CD14-positive monocyte (primary cell): Measurements from ENCODE around the gene ENGASE. TPM values are rescaled to one million over a fixed set of nuclear protein-coding genes. Genes with fewer than 3 reads are reported as not detected.

Experiments used
- DNase-seq, 3 donors: peaks; one replicate each; pipeline ENCODE4 v3.0.0-alpha.2; 2011 to 2022
- H2AFZ ChIP-seq: 2 replicates; pipeline ENCODE4 v1.6.0; 2012; ENCODE audit warnings: mild to moderate bottlenecking, low read depth, low read length, inconsistent platforms; ENCODE audit not compliant: insufficient read depth, poor library complexity, severe bottlenecking
- H3K27ac ChIP-seq, 2 donors: 1 replicate in 1 of 2; 2 replicates in 1 of 2; pipeline ENCODE4 v1.5.1; 2012 to 2013; ENCODE audit warnings: low read length in 2 of 2, control low read depth in 1 of 2, inconsistent platforms in 1 of 2, low read depth in 1 of 2, mild to moderate bottlenecking in 1 of 2
- H3K27me3 ChIP-seq, 2 donors: one replicate each; pipeline versions ENCODE4 v1.6.0 to v1.6.1; 2011 to 2013; ENCODE audit warnings: low read length in 2 of 2; ENCODE audit not compliant: control insufficient read depth in 2 of 2, insufficient read depth in 2 of 2
- H3K36me3 ChIP-seq, 2 donors: replicated peaks in 1 of 2; 1 replicate in 1 of 2; 2 replicates in 1 of 2; pipeline versions ENCODE4 v1.5.1 to v1.6.1; 2012 to 2013; ENCODE audit warnings: low read length in 2 of 2, control low read depth in 1 of 2, inconsistent platforms in 1 of 2, mild to moderate bottlenecking in 1 of 2; ENCODE audit not compliant: insufficient read depth in 2 of 2, control insufficient read depth in 1 of 2
- H3K4me1 ChIP-seq, 2 donors: 1 replicate in 1 of 2; 2 replicates in 1 of 2; pipeline versions ENCODE4 v1.5.1 to v1.6.1; 2012 to 2013; ENCODE audit warnings: low read length in 2 of 2, control low read depth in 1 of 2, inconsistent platforms in 1 of 2, mild to moderate bottlenecking in 1 of 2, moderate library complexity in 1 of 2; ENCODE audit not compliant: insufficient read depth in 2 of 2, control insufficient read depth in 1 of 2
- H3K4me2 ChIP-seq: replicated peaks from 2 replicates; pipeline ENCODE3; 2012; ENCODE audit warnings: low read length, moderate library complexity, mild to moderate bottlenecking; ENCODE audit not compliant: poor library complexity, severe bottlenecking; ENCODE audit errors: extremely low read depth
- H3K4me3 ChIP-seq, 3 experiments: fragments of 200-600 bp in 1 of 3; sonication (generic) in 1 of 3; replicated peaks in 1 of 3; 1 replicate in 2 of 3; 2 replicates in 1 of 3; pipeline ENCODE4 v1.5.1; 2011 to 2013; ENCODE audit warnings: low read length in 3 of 3, mild to moderate bottlenecking in 3 of 3, control low read depth in 2 of 3, low read depth in 2 of 3, inconsistent platforms in 1 of 3, moderate library complexity in 1 of 3
- H3K79me2 ChIP-seq: 2 replicates; pipeline ENCODE4 v1.6.0; 2012; ENCODE audit warnings: mild to moderate bottlenecking, control low read depth, inconsistent platforms, low read length, moderate library complexity; ENCODE audit not compliant: insufficient read depth
- H3K9ac ChIP-seq: 2 replicates; pipeline ENCODE4 v1.6.0; 2017; ENCODE audit warnings: low read length, mild to moderate bottlenecking; ENCODE audit not compliant: insufficient read depth, poor library complexity, severe bottlenecking
- H3K9me3 ChIP-seq, 2 donors: replicated peaks in 1 of 2; 1 replicate in 1 of 2; 2 replicates in 1 of 2; pipeline versions ENCODE4 v1.5.1 to v1.6.1; 2012 to 2013; ENCODE audit warnings: low read length in 2 of 2, control low read depth in 1 of 2; ENCODE audit not compliant: control insufficient read depth in 1 of 2, insufficient read depth in 1 of 2
- H4K20me1 ChIP-seq: 2 replicates; pipeline ENCODE4 v1.6.0; 2012; ENCODE audit warnings: mild to moderate bottlenecking, low read length, control low read depth, moderate library complexity; ENCODE audit not compliant: insufficient read depth
- H3K27ac Mint-ChIP-seq, 7 donors: one replicate each; pipeline ENCODE4 v1.8.0; 2020; ENCODE audit warnings: mild to moderate bottlenecking in 7 of 7, mixed read lengths in 7 of 7, moderate library complexity in 6 of 7, inconsistent platforms in 2 of 7
- H3K27me3 Mint-ChIP-seq, 3 donors: one replicate each; pipeline ENCODE4 v1.8.0; 2021 to 2022; ENCODE audit warnings: low read depth in 3 of 3, mild to moderate bottlenecking in 3 of 3, mixed read lengths in 3 of 3, moderate library complexity in 3 of 3, inconsistent platforms in 1 of 3
- H3K36me3 Mint-ChIP-seq, 2 donors: one replicate each; pipeline ENCODE4 v1.8.0; 2020; ENCODE audit warnings: mixed read lengths in 2 of 2, inconsistent platforms in 1 of 2, mild to moderate bottlenecking in 1 of 2
- H3K4me1 Mint-ChIP-seq: one replicate; pipeline ENCODE4 v1.8.0; 2020; ENCODE audit warnings: mild to moderate bottlenecking, mixed read lengths
- H3K4me3 Mint-ChIP-seq, 2 donors: one replicate each; pipeline ENCODE4 v1.8.0; 2020; ENCODE audit warnings: mild to moderate bottlenecking in 2 of 2, mixed read lengths in 2 of 2, moderate library complexity in 1 of 2
- H3K9me3 Mint-ChIP-seq, 7 donors: one replicate each; pipeline ENCODE4 v1.8.0; 2020 to 2022; ENCODE audit warnings: mixed read lengths in 7 of 7, mild to moderate bottlenecking in 6 of 7, moderate library complexity in 6 of 7, inconsistent platforms in 2 of 7
- CTCF ChIP-seq: fragments of 200-600 bp; IDR thresholded peaks from one replicate; pipeline ENCODE4 v1.8.0; 2022; ENCODE audit warnings: antibody characterized with exemption, mild to moderate bottlenecking
- WGBS: methylation state at CpG from one replicate; pipeline ENCODE4 v1.1.5; 2013; ENCODE audit warnings: missing lambda C conversion rate; ENCODE audit not compliant: insufficient coverage; 5-methylcytosine and 5-hydroxymethylcytosine counted together
- intact Hi-C, 2 donors: fragments of 100-400 bp; cut with micrococcal nuclease; formaldehyde crosslinking; loops; one replicate each; pipeline versions ENCODE4 v1.15.0 to v1.15.1; 2023
- polyA plus RNA-seq, 3 donors: library from polyadenylated mRNA; depleted of rRNA in 1 of 3; unstranded in 2 of 3; stranded (reverse) in 1 of 3; fragments of 300-500 nt in 2 of 3; fragments of >200 nt in 1 of 3; fragmentation: Illumina TruSeq in 2 of 3; gene quantifications; 1 replicate in 2 of 3; 2 replicates in 1 of 3; pipeline ENCODE4 v1.2.3, GENCODE V29; 2012 to 2021

Gene ENGASE
- polyA plus RNA-seq, 3 donors: 2.6 to 150 (median 3.0) TPM

GRCh38 chr17:79031996-79032875 is 42.4 kb upstream of the ENGASE start:
- Mint-ChIP-seq H3K27ac (no peak overlapping the region), H3K4me3 (peak overlapping the region in 1 of 2 donors; percentile 31)

More at GRCh38 chr17:79031996-79032875, 42.4 kb upstream of the ENGASE start:
- Mint-ChIP-seq H3K9me3 (peaks cover 0 to 3% (median 0%) of the 10 kb centered on the region in 7 donors), H3K36me3 (no peaks in the 10 kb centered on the region), H3K4me1 (peaks cover 14% of the 10 kb centered on the region), H3K27me3 (peaks cover 57 to 80% (median 60%) of the 10 kb centered on the region in 3 donors)
- 96% methylated on average over 16 of the region's 26 CpGs for WGBS
- H3K36me3 ChIP-seq: no peaks in the 10 kb centered on the region
- H3K4me1 ChIP-seq: peaks cover 14 to 16% of the 10 kb centered on the region in 2 donors
- no peak overlapping the region for H3K4me3 ChIP-seq
- no peak overlapping the region for H2AFZ ChIP-seq
- H3K9ac ChIP-seq: no peak overlapping the region
- no peak overlapping the region for H3K4me2 ChIP-seq
- no peaks in the 10 kb centered on the region for H3K9me3 ChIP-seq
- intact Hi-C loops: no loop called here
- peaks cover 0 to 33% of the 10 kb centered on the region in 2 donors for H3K27me3 ChIP-seq
- H3K79me2 ChIP-seq: no peaks in the 10 kb centered on the region
- no peak overlapping the region for H3K27ac ChIP-seq
- no peak for DNase-seq
- no peak for TF ChIP-seq CTCF
- H4K20me1 ChIP-seq: no peaks in the 10 kb centered on the region
